Measurements from ENCODE around the gene TMEM108. TPM values are rescaled to one million over a fixed set of nuclear protein-coding genes. Genes with fewer than 3 reads are reported as not detected.

Gene TMEM108
- total RNA-seq, 1 experiment from 2014 or later: not detected

GRCh38 chr3:133388696-133389395 lies 350.7 kb downstream of the TMEM108 start:
- no peak overlapping the region for H3K27ac Mint-ChIP-seq (ENCODE audit: low read depth, unreplicated experiment)
- H3K4me1 Mint-ChIP-seq (ENCODE audit: insufficient read depth, unreplicated experiment): peaks cover 11% of the 10 kb centered on the region
- no peaks in the 10 kb centered on the region for H3K27me3 Mint-ChIP-seq (ENCODE audit: insufficient read depth, unreplicated experiment)
- no peaks in the 10 kb centered on the region for H3K36me3 Mint-ChIP-seq (ENCODE audit: insufficient read depth, unreplicated experiment)
- ChIA-PET POLR2A (no interaction called here), CTCF (interaction anchor here (0.5 to 11.1 kb wide), 9 partner anchors 10 to 1078 kb away, joined by 3 to 151 read pairs (median 4); no protein-coding TSS in a partner anchor)
- no peak overlapping the region for H3K4me3 Mint-ChIP-seq (ENCODE audit: unreplicated experiment)
- no peak for TF ChIP-seq CTCF (IDR thresholded peaks at IDR 0.05; ENCODE audit: unreplicated experiment)
- DNase-seq (ENCODE audit: unreplicated experiment): no peak
- no TSS peak for BruUV-seq (replicated peaks)
- no peaks in the 10 kb centered on the region for H3K9me3 Mint-ChIP-seq (ENCODE audit: unreplicated experiment)
- intact Hi-C loops (cut with micrococcal nuclease): loop anchor here (10.0 kb wide), 1 partner anchor 254 kb away; no protein-coding TSS in a partner anchor

- POLR2A ChIA-PET: interaction anchor here (1.1 kb wide), 1 partner anchor 18 kb away, joined by 3 read pairs; no protein-coding TSS in a partner anchor
- BruUV-seq (replicated peaks): no TSS peak
- no peaks in the 10 kb centered on the region for H3K27me3 Mint-ChIP-seq (ENCODE audit: insufficient read depth, unreplicated experiment)
- no peak for DNase-seq (ENCODE audit: unreplicated experiment)
- no peak overlapping the region for H3K4me3 Mint-ChIP-seq (ENCODE audit: unreplicated experiment)
- H3K4me1 Mint-ChIP-seq (ENCODE audit: insufficient read depth, unreplicated experiment): peaks cover 6% of the 10 kb centered on the region
- H3K36me3 Mint-ChIP-seq (ENCODE audit: insufficient read depth, unreplicated experiment): no peaks in the 10 kb centered on the region
- CTCF ChIA-PET: interaction anchor here (0.6 to 11.1 kb wide), 6 partner anchors 9 to 1660 kb away, joined by 3 to 151 read pairs (median 4); no protein-coding TSS in a partner anchor
- H3K27ac Mint-ChIP-seq (ENCODE audit: low read depth, unreplicated experiment): no peak overlapping the region
- peaks cover 7% of the 10 kb centered on the region for H3K9me3 Mint-ChIP-seq (ENCODE audit: unreplicated experiment)
- TF ChIP-seq CTCF (IDR thresholded peaks at IDR 0.05; ENCODE audit: unreplicated experiment): no peak
- intact Hi-C loops (cut with micrococcal nuclease): no loop called here
Observed at GRCh38 chr3:133390715-133391114, 352.5 kb downstream of the TMEM108 start.

GRCh38 chr3:133393204-133393603 lies 355.0 kb downstream of the TMEM108 start:
- peaks cover 21% of the 10 kb centered on the region for H3K27me3 Mint-ChIP-seq (ENCODE audit: insufficient read depth, unreplicated experiment)

More at GRCh38 chr3:133393204-133393603, 355.0 kb downstream of the TMEM108 start:
- Mint-ChIP-seq H3K4me1 (ENCODE audit: insufficient read depth, unreplicated experiment) (peaks cover 6% of the 10 kb centered on the region), H3K9me3 (ENCODE audit: unreplicated experiment) (peaks cover 7% of the 10 kb centered on the region), H3K27ac (ENCODE audit: low read depth, unreplicated experiment) (no peak overlapping the region), H3K36me3 (ENCODE audit: insufficient read depth, unreplicated experiment) (no peaks in the 10 kb centered on the region), H3K4me3 (ENCODE audit: unreplicated experiment) (no peak overlapping the region)
- DNase-seq (ENCODE audit: unreplicated experiment): peak; percentile 74
- ChIA-PET CTCF (interaction anchor here (0.8 to 2.9 kb wide), 3 partner anchors 10 to 667 kb away, joined by 3 to 10 read pairs (median 4); no protein-coding TSS in a partner anchor), POLR2A (no interaction called here)
- no TSS peak for BruUV-seq (replicated peaks)
- intact Hi-C loops (cut with micrococcal nuclease): no loop called here
- TF ChIP-seq CTCF (IDR thresholded peaks at IDR 0.05; ENCODE audit: unreplicated experiment): no peak
